Esophagus squamous epithelium (tissue), 4 donors: ENCODE measurements around the gene PTGR1.

Source experiments
- POLR2A ChIP-seq, 4 donors: fragments of 450-650 bp; IDR thresholded peaks; one replicate each; pipeline ENCODE4 v1.6.1; 2017; ENCODE audit warnings: antibody characterized with exemption in 4 of 4, mild to moderate bottlenecking in 4 of 4, moderate library complexity in 3 of 4
- TF ChIP-seq, protein P1 (sequence below), 6 experiments: fragments of 450-650 bp in 4 of 6; fragments of 200-600 bp in 2 of 6; sonication (generic) in 2 of 6; IDR thresholded peaks; one replicate each; pipeline ENCODE4 v1.5.1; 2016 to 2019; ENCODE audit warnings: antibody characterized with exemption in 6 of 6, mild to moderate bottlenecking in 4 of 6, moderate library complexity in 4 of 6

DNA sequence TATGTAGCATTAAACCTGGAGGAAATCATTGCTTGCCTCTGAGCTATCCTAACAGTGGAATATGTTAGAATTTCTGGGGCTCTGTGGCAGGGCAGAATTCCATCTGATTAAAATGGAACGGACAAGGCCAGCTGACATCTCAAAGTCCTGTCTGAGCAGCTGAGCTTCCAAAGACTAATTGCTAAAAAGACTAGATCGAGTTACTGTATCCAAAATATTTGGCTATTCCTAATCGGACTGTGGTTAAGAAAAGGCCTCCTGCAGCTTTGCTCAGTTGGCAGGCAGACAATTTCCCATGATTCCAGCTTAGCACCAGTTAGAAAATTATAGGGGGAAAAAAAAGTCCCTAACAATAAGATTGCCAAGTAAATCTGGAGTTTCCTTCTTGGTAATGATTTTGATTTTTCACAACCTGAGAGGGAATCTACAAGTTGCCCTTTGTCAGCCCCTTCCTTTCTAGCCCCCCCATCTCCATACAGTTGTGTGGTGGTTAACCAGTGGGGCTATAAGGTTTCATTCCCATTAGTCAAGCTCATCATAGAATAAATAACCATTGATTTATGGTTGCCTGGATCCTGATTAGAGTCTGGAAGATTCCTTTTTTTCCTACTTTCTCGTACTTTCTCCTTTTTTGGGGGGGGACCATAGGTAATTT, 26.4 kb downstream of the PTGR1 start:
- TF ChIP-seq, protein P1, sequence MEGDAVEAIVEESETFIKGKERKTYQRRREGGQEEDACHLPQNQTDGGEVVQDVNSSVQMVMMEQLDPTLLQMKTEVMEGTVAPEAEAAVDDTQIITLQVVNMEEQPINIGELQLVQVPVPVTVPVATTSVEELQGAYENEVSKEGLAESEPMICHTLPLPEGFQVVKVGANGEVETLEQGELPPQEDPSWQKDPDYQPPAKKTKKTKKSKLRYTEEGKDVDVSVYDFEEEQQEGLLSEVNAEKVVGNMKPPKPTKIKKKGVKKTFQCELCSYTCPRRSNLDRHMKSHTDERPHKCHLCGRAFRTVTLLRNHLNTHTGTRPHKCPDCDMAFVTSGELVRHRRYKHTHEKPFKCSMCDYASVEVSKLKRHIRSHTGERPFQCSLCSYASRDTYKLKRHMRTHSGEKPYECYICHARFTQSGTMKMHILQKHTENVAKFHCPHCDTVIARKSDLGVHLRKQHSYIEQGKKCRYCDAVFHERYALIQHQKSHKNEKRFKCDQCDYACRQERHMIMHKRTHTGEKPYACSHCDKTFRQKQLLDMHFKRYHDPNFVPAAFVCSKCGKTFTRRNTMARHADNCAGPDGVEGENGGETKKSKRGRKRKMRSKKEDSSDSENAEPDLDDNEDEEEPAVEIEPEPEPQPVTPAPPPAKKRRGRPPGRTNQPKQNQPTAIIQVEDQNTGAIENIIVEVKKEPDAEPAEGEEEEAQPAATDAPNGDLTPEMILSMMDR (IDR thresholded peaks at IDR 0.05): no peak
- no peak for TF ChIP-seq POLR2A (IDR thresholded peaks at IDR 0.05)
